ENCODE data around the gene RBM24. TPM values are rescaled to one million over a fixed set of nuclear protein-coding genes. Genes with fewer than 3 reads are reported as not detected.

RBM24 gene
- total RNA-seq, 4 donors from 2014 or later, result 10.9 to 25.5 (median 20.9) TPM

Other genes with a start within 250 kb of the RBM24 start
- gene STMND1, start 179.3 kb upstream of the RBM24 start, total RNA-seq, result not detected
- 10 to 100 TPM; 38.3 to 55.6 (median 55.1) TPM for gene CAP2, start 112.2 kb downstream of the RBM24 start, total RNA-seq